ENCODE data around the gene GREM2. TPM values are rescaled to one million over a fixed set of nuclear protein-coding genes. Genes with fewer than 3 reads are reported as not detected.
A peak's percentile ranks its signal among the peaks of the same experiment; 100 is the strongest.

GREM2 gene
- total RNA-seq, 2 donors from 2014 or later, result 0.14 to 0.57 TPM

- DNase-seq (ENCODE audit: low spot score) (no peak), ATAC-seq (no peak)
- no peak overlapping the region for H3K27ac Mint-ChIP-seq
- no peaks in the 10 kb centered on the region for H3K36me3 Mint-ChIP-seq
- peaks cover 8 to 19% of the 10 kb centered on the region in 2 donors for H3K27me3 Mint-ChIP-seq
- H3K4me3 Mint-ChIP-seq, result no peak overlapping the region
- H3K9me3 Mint-ChIP-seq, result no peaks in the 10 kb centered on the region
- no peaks in the 10 kb centered on the region for H3K4me1 Mint-ChIP-seq (ENCODE audit: low read depth in 2 of 2)
These were observed 13.5 kb downstream of the GREM2 start for GRCh38 chr1:240598216-240599001.

- peaks cover 8 to 17% of the 10 kb centered on the region in 2 donors for H3K27me3 Mint-ChIP-seq
- no peak overlapping the region for H3K27ac Mint-ChIP-seq
- no peaks in the 10 kb centered on the region for H3K4me1 Mint-ChIP-seq (ENCODE audit: low read depth in 2 of 2)
- no peaks in the 10 kb centered on the region for H3K36me3 Mint-ChIP-seq
- ATAC-seq (no peak), DNase-seq (ENCODE audit: low spot score) (no peak)
- H3K9me3 Mint-ChIP-seq, result no peaks in the 10 kb centered on the region
- no peak overlapping the region for H3K4me3 Mint-ChIP-seq
These were observed 14.7 kb downstream of the GREM2 start for GRCh38 chr1:240597153-240597745.

- Mint-ChIP-seq H3K9me3 (no peaks in the 10 kb centered on the region), H3K27me3 (peaks cover 15 to 20% of the 10 kb centered on the region in 2 donors), H3K4me1 (ENCODE audit: low read depth in 2 of 2) (no peaks in the 10 kb centered on the region), H3K27ac (no peak overlapping the region), H3K36me3 (no peaks in the 10 kb centered on the region), H3K4me3 (no peak overlapping the region)
- ATAC-seq, result no peak
- DNase-seq (ENCODE audit: low spot score), result no peak
These were observed 16.5 kb downstream of the GREM2 start for GRCh38 chr1:240595476-240595875.

- Mint-ChIP-seq H3K9me3 (no peaks in the 10 kb centered on the region), H3K36me3 (no peaks in the 10 kb centered on the region), H3K27ac (no peak overlapping the region), H3K4me1 (ENCODE audit: low read depth in 2 of 2) (peaks cover 0 to 13% of the 10 kb centered on the region in 2 donors), H3K4me3 (no peak overlapping the region), H3K27me3 (peaks cover 17 to 22% of the 10 kb centered on the region in 2 donors)
- ATAC-seq (no peak), DNase-seq (ENCODE audit: low spot score) (no peak)
These were observed 20.4 kb downstream of the GREM2 start for GRCh38 chr1:240591564-240591963.

- H3K36me3 Mint-ChIP-seq, result no peaks in the 10 kb centered on the region
- no peak overlapping the region for H3K4me3 Mint-ChIP-seq
- ATAC-seq (no peak), DNase-seq (ENCODE audit: low spot score) (no peak)
- H3K27me3 Mint-ChIP-seq, result peaks cover 21 to 22% of the 10 kb centered on the region in 2 donors
- H3K27ac Mint-ChIP-seq, result no peak overlapping the region
- H3K9me3 Mint-ChIP-seq, result no peaks in the 10 kb centered on the region
- peaks cover 0 to 16% of the 10 kb centered on the region in 2 donors for H3K4me1 Mint-ChIP-seq (ENCODE audit: low read depth in 2 of 2)
These were observed 20.9 kb downstream of the GREM2 start for GRCh38 chr1:240591078-240591477.

GRCh38 chr1:240589585-240590110 is 22.3 kb downstream of the GREM2 start:
- no peak overlapping the region for H3K4me3 Mint-ChIP-seq
- H3K27me3 Mint-ChIP-seq, result peaks cover 14 to 17% of the 10 kb centered on the region in 2 donors
- no peaks in the 10 kb centered on the region for H3K36me3 Mint-ChIP-seq
- no peaks in the 10 kb centered on the region for H3K9me3 Mint-ChIP-seq
- H3K4me1 Mint-ChIP-seq (ENCODE audit: low read depth in 2 of 2), result peaks cover 0 to 16% of the 10 kb centered on the region in 2 donors
- no peak overlapping the region for H3K27ac Mint-ChIP-seq
- ATAC-seq (no peak), DNase-seq (ENCODE audit: low spot score) (no peak)

- H3K27ac Mint-ChIP-seq, result no peak overlapping the region
- no peak for ATAC-seq
- no peaks in the 10 kb centered on the region for H3K9me3 Mint-ChIP-seq
- DNase-seq (ENCODE audit: low spot score), result no peak
- H3K27me3 Mint-ChIP-seq, result peaks cover 7 to 18% of the 10 kb centered on the region in 2 donors
- H3K4me3 Mint-ChIP-seq, result no peak overlapping the region
- H3K4me1 Mint-ChIP-seq (ENCODE audit: low read depth in 2 of 2), result peaks cover 0 to 16% of the 10 kb centered on the region in 2 donors
- no peaks in the 10 kb centered on the region for H3K36me3 Mint-ChIP-seq
These were observed 25.9 kb downstream of the GREM2 start for GRCh38 chr1:240586006-240586405.

GRCh38 chr1:240582953-240583352 is 29.0 kb downstream of the GREM2 start:
- DNase-seq (ENCODE audit: low spot score) (no peak), ATAC-seq (no peak)
- Mint-ChIP-seq H3K4me1 (ENCODE audit: low read depth in 2 of 2) (peaks cover 0 to 8% of the 10 kb centered on the region in 2 donors), H3K27me3 (peaks cover 0 to 10% of the 10 kb centered on the region in 2 donors), H3K27ac (no peak overlapping the region), H3K36me3 (no peaks in the 10 kb centered on the region), H3K9me3 (no peaks in the 10 kb centered on the region), H3K4me3 (no peak overlapping the region)

- Mint-ChIP-seq H3K27ac (no peak overlapping the region), H3K9me3 (no peaks in the 10 kb centered on the region), H3K27me3 (peaks cover 0 to 7% of the 10 kb centered on the region in 2 donors), H3K36me3 (no peaks in the 10 kb centered on the region), H3K4me1 (ENCODE audit: low read depth in 2 of 2) (peaks cover 14 to 21% of the 10 kb centered on the region in 2 donors), H3K4me3 (no peak overlapping the region)
- ATAC-seq, result no peak
- DNase-seq (ENCODE audit: low spot score), result no peak
These were observed 32.4 kb downstream of the GREM2 start for GRCh38 chr1:240579511-240579910.

- peaks cover 0 to 4% of the 10 kb centered on the region in 2 donors for H3K27me3 Mint-ChIP-seq
- H3K4me1 Mint-ChIP-seq (ENCODE audit: low read depth in 2 of 2), result peaks cover 24 to 27% of the 10 kb centered on the region in 2 donors
- ATAC-seq (no peak), DNase-seq (ENCODE audit: low spot score) (no peak)
- no peaks in the 10 kb centered on the region for H3K36me3 Mint-ChIP-seq
- H3K27ac Mint-ChIP-seq, result peak overlapping the region in 1 of 2 donors; percentile 25
- H3K4me3 Mint-ChIP-seq, result no peak overlapping the region
- no peaks in the 10 kb centered on the region for H3K9me3 Mint-ChIP-seq
These were observed 34.9 kb downstream of the GREM2 start for GRCh38 chr1:240577095-240577494.

GRCh38 chr1:240575981-240576662 is 35.8 kb downstream of the GREM2 start:
- H3K9me3 Mint-ChIP-seq, result no peaks in the 10 kb centered on the region
- peaks cover 0 to 4% of the 10 kb centered on the region in 2 donors for H3K27me3 Mint-ChIP-seq
- H3K27ac Mint-ChIP-seq, result peak overlapping the region; percentile 43 to 57
- peak overlapping the region; percentile 68 for H3K4me3 Mint-ChIP-seq
- ATAC-seq, result peak; percentile 93 to 96
- peak; percentile 73 for DNase-seq (ENCODE audit: low spot score)
- H3K36me3 Mint-ChIP-seq, result no peaks in the 10 kb centered on the region
- peaks cover 24 to 27% of the 10 kb centered on the region in 2 donors for H3K4me1 Mint-ChIP-seq (ENCODE audit: low read depth in 2 of 2)

GRCh38 chr1:240572328-240572727 is 39.6 kb downstream of the GREM2 start:
- Mint-ChIP-seq H3K4me3 (no peak overlapping the region), H3K27ac (no peak overlapping the region), H3K4me1 (ENCODE audit: low read depth in 2 of 2) (peaks cover 21 to 22% of the 10 kb centered on the region in 2 donors), H3K9me3 (no peaks in the 10 kb centered on the region), H3K36me3 (no peaks in the 10 kb centered on the region), H3K27me3 (no peaks in the 10 kb centered on the region)
- DNase-seq (ENCODE audit: low spot score) (no peak), ATAC-seq (no peak)

- Mint-ChIP-seq H3K36me3 (no peaks in the 10 kb centered on the region), H3K27me3 (peaks cover 0 to 4% of the 10 kb centered on the region in 2 donors), H3K27ac (no peak overlapping the region), H3K4me3 (no peak overlapping the region), H3K9me3 (no peaks in the 10 kb centered on the region), H3K4me1 (ENCODE audit: low read depth in 2 of 2) (peaks cover 17 to 19% of the 10 kb centered on the region in 2 donors)
- ATAC-seq (no peak), DNase-seq (ENCODE audit: low spot score) (no peak)
These were observed 40.2 kb downstream of the GREM2 start for GRCh38 chr1:240571782-240572181.

GRCh38 chr1:240567066-240567465 is 44.9 kb downstream of the GREM2 start:
- Mint-ChIP-seq H3K9me3 (no peaks in the 10 kb centered on the region), H3K36me3 (peaks cover 4% of the 10 kb centered on the region), H3K27me3 (peaks cover 6 to 11% of the 10 kb centered on the region in 2 donors), H3K4me1 (ENCODE audit: low read depth in 2 of 2) (no peaks in the 10 kb centered on the region), H3K27ac (no peak overlapping the region), H3K4me3 (no peak overlapping the region)
- DNase-seq (ENCODE audit: low spot score) (no peak), ATAC-seq (no peak)

Data from natural killer cell treated with Interleukin-12 subunit alpha and Interleukin-12 subunit beta and Interleukin-15 and Interleukin-18, amount 100 ng/mL, for 72 hours (primary cell).